ENCODE measurements around the gene ATL2. TPM values are rescaled to one million over a fixed set of nuclear protein-coding genes. Genes with fewer than 3 reads are reported as not detected.

Gene ATL2
- polyA plus RNA-seq, 3 donors, result 52.1 to 71.7 (median 68.8) TPM

GRCh38 chr2:38254796-38255195 is 122.3 kb downstream of the ATL2 start:
- DNase-seq, result peak; percentile 55

- no peak for DNase-seq
These were observed 125.1 kb downstream of the ATL2 start for GRCh38 chr2:38251940-38252339.

GRCh38 chr2:38248707-38249106 is 128.4 kb downstream of the ATL2 start:
- DNase-seq, result no peak

GRCh38 chr2:38248255-38248654 is 128.8 kb downstream of the ATL2 start:
- DNase-seq, result peak; percentile 82

DNA sequence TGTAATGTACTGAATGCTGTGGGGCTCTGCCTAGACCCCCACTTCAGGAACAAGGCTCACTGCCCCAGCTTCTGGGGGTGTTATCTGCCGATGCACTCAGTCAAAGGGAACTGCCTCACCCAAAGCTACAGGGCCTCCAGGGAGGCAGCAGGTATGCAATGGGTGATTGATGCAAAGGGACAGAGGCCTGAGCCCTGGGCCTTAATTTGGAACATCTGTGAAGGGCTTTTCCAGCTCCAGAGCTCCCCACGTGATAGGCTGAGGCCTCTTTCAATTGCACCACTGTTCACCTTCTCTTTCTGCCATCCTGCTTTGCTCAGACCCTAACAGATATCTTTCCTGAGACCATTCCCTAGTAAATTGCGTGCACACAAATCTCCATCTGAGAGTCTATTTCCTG is 131.0 kb downstream of the ATL2 start:
- DNase-seq, result no peak

DNA sequence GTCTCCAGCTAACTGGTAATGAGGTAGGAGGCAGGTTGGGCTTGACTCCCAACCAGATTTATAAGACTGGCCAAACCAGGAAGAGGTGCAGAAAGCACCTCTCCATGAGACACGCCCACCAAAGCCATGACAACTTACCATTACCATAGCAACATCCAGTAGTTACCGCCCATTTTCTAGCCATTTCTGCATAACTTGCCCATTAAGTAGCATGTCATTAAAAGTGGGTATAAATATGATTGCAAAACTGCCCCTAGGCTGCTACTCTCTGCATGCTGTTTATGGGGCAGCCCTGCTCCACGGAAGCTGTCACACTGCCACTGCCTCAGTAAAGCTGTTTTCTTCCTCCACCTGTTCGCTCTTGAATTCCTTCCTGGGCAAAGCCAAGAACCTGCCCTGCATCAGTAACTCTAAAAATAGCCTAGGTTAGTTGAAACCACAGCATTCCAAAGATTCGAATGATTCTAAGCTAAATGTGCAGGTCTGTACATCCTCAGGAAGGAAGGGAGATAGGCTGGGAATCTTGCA is 131.9 kb downstream of the ATL2 start:
- no peak for DNase-seq

DNA sequence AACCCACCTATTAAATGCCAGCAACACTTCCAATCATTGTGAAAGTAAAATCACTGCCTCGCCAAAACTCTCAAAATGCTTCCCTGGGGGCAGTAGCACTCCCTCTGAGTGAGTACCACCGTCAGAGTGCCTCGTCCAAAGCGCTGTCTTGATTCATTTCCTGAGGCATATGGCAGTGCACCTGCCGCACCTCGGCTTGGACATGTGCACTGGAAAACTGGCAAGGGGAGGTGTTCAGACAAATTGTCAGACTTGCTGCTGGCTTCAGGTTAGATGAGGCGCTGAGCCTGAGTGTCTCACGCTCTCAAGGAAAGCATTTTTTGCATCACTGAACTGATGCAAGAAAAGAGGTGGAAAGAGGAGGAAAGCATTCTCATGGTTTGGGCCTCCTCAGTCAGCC is 132.8 kb downstream of the ATL2 start:
- DNase-seq, result no peak

Other genes with a start within 250 kb of the ATL2 start
- 10 to 100 TPM; 67.4 to 75.3 (median 73.1) TPM for gene HNRNPLL, start 225.7 kb upstream of the ATL2 start, polyA plus RNA-seq (ENCODE audit: insufficient read length in 3 of 3)

All from renal pelvis (tissue), 4 donors.